Stomach smooth muscle (tissue), 2 donors: ENCODE measurements around the gene HUS1B.

ENCODE experiments used
- H3K27ac ChIP-seq: one replicate; pipeline ENCODE4 v1.7.0; 2013; ENCODE audit warnings: mild to moderate bottlenecking, low read length, inconsistent platforms
- H3K27me3 ChIP-seq, 2 donors: one replicate each; pipeline ENCODE4 v1.7.0; 2013; ENCODE audit warnings: low read length in 2 of 2; ENCODE audit not compliant: insufficient read depth in 2 of 2, control insufficient read depth in 1 of 2
- H3K36me3 ChIP-seq, 2 donors: one replicate each; pipeline ENCODE4 v1.7.0; 2013; ENCODE audit warnings: low read length in 2 of 2; ENCODE audit not compliant: control insufficient read depth in 2 of 2, insufficient read depth in 2 of 2
- H3K4me1 ChIP-seq: one replicate; pipeline ENCODE4 v1.7.0; 2013; ENCODE audit warnings: low read length; ENCODE audit not compliant: control insufficient read depth, insufficient read depth
- H3K4me3 ChIP-seq, 2 donors: one replicate each; pipeline ENCODE4 v1.7.0; 2013; ENCODE audit warnings: low read length in 2 of 2
- H3K9ac ChIP-seq, 2 donors: one replicate each; pipeline ENCODE4 v1.7.0; 2013; ENCODE audit warnings: low read length in 2 of 2, mild to moderate bottlenecking in 1 of 2
- H3K9me3 ChIP-seq, 2 donors: one replicate each; pipeline ENCODE4 v1.7.0; 2013; ENCODE audit warnings: low read length in 2 of 2; ENCODE audit not compliant: control insufficient read depth in 2 of 2
- donor health status: healthy.
- donor health status: Pancreatic carcinoma.

HUS1B gene

DNA sequence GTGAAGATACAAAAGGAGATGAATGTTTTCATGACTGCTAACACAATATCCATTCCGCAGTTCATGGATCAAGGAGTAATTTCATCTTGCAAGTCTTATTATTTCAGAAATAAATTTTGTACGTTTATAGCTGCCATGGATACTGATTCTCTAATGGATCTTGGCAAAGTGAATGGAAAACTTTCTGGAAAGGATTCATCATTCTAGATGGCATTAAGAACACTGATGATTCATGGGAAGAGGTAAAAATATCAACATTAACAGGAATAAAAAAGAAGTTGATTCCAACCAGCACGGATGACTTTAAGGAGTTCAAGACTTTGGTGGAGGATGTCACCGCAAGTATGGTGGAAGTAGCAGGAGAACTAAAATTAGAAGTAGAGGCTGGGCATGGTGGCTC, 2.8 kb downstream of the HUS1B start:
- Histone ChIP-seq H3K27ac (no peak overlapping the region), H3K4me3 (no peak overlapping the region), H3K4me1 (peaks cover 5% of the 10 kb centered on the region), H3K9me3 (peaks cover 4 to 11% of the 10 kb centered on the region in 2 donors), H3K36me3 (peaks cover 0 to 3% of the 10 kb centered on the region in 2 donors), H3K9ac (no peak overlapping the region), H3K27me3 (no peaks in the 10 kb centered on the region)

DNA sequence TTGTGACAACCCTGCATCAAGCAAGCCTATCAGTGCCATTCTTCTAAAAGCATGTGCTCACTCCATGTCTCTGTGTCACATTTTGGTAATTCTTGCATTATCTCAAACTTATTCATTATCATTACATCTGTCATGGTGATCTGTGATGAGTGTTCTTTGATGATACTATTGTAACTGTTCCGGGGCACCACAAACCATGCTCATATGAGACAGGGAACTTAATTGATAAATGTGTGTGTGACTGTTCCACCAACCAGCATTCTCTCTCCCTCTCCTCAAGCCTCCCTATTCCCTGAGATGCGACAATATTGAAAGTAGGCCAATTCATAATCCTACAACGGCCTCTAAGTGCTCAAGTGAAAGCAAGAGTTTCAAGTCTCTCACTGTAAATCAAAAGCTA, 4.0 kb downstream of the HUS1B start:
- H3K9ac ChIP-seq = no peak overlapping the region
- H3K9me3 ChIP-seq = peaks cover 4 to 11% of the 10 kb centered on the region in 2 donors
- no peaks in the 10 kb centered on the region for H3K27me3 ChIP-seq
- H3K4me3 ChIP-seq = no peak overlapping the region
- no peak overlapping the region for H3K27ac ChIP-seq
- H3K36me3 ChIP-seq = peaks cover 0 to 3% of the 10 kb centered on the region in 2 donors
- H3K4me1 ChIP-seq = peaks cover 4% of the 10 kb centered on the region

DNA sequence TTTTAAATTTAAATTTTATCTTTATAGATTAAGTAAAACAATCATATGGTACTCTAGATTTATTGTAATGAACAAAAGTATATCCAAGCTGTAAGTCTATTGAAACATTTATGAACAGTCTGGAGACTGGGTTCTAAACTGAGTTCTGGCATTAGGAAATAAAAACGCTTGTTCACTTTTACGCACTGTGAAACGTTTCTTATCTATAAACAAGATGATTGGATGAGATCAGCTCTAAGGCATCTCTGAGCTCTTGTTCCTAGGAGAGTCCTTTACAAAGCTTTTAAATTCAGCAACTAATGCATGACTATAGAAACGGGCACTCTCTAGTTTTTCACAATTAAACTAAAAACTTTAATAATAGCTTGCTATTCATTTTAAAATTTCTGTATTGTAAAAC, 6.8 kb downstream of the HUS1B start:
- Histone ChIP-seq H3K9ac (no peak overlapping the region), H3K27me3 (no peaks in the 10 kb centered on the region), H3K27ac (no peak overlapping the region), H3K4me1 (no peaks in the 10 kb centered on the region), H3K36me3 (no peaks in the 10 kb centered on the region), H3K4me3 (no peak overlapping the region), H3K9me3 (peaks cover 4 to 11% of the 10 kb centered on the region in 2 donors)

DNA sequence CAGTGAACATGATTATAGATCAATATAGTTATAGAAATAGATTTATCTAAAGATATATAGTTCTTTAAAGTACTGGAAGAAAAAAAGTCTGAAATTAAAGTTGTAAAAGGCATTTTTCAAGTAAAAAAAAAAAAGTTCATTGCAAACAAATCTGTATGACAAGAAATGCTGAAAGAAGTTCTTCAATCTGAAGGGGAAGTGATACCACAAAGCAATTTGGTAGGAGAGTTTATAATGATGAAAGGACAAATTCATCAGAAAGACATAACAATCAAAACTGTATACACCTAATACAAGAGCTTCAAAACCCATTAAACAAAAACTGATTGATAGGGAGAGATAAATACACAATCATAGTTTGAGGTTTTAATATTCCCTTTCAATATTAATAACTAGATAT, 14.1 kb downstream of the HUS1B start:
- Histone ChIP-seq H3K9ac (no peak overlapping the region), H3K27me3 (no peaks in the 10 kb centered on the region), H3K36me3 (no peaks in the 10 kb centered on the region), H3K4me3 (no peak overlapping the region), H3K9me3 (no peaks in the 10 kb centered on the region), H3K4me1 (no peaks in the 10 kb centered on the region), H3K27ac (no peak overlapping the region)

DNA sequence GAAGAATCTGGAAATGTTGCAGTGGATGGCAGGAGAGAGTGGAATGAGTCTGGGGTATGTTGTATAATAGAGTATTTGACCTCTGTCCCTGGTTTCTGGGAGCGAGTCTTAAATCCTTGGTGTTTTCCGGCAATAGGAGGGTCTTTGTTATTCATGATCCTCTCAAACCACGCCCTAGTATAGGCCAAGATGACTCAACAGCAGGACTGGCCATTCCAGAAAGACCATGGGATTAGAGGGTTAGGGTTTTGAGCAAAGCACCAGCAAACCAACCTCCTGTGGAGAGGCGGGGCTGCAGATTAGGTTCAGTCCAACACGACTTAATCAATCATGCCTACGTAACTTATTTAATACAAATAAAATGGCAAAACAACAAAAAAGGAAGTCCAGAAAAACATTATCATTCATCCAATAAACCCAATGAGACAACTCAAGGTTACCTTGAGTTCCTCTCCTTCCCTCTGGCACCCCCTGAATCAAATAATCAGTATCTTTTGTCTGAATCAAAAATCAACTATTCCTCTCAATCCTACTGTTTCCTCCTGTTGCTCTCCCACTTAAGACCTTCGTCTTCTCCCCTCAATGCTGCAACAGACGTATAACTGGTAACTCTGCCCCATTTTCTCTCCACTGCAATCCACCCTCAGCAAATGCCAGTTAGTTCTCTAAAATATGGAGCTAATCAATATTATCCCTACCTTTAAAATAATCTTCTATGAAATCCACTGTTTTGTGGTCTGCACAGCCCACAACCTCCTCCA, 15.5 kb downstream of the HUS1B start:
- Histone ChIP-seq H3K9me3 (no peaks in the 10 kb centered on the region), H3K4me1 (no peaks in the 10 kb centered on the region), H3K36me3 (peaks cover 0 to 2% of the 10 kb centered on the region in 2 donors), H3K27me3 (no peaks in the 10 kb centered on the region), H3K9ac (no peak overlapping the region), H3K27ac (no peak overlapping the region), H3K4me3 (no peak overlapping the region)

DNA sequence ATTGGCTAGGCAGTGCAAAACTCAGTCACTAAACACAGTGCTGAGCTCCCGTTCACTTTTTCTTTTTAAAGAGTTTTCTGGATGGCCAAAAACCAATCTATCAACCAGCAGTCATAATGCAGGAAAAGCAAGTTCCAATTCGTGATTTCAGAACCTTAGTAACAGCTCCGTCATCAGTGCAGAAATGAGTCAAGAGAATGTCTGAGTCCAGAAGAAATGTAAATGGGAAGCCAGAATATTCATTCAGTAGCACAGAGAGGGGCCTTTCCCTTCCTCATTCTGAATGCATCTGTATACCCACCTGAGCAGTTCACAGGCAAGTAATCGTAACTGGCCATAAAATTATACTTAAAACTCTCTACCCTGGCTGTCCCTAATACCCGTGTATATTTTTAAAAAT, 20.4 kb downstream of the HUS1B start:
- Histone ChIP-seq H3K36me3 (peaks cover 0 to 3% of the 10 kb centered on the region in 2 donors), H3K9ac (no peak overlapping the region), H3K4me3 (no peak overlapping the region), H3K9me3 (no peaks in the 10 kb centered on the region), H3K27ac (no peak overlapping the region), H3K27me3 (no peaks in the 10 kb centered on the region), H3K4me1 (no peaks in the 10 kb centered on the region)

DNA sequence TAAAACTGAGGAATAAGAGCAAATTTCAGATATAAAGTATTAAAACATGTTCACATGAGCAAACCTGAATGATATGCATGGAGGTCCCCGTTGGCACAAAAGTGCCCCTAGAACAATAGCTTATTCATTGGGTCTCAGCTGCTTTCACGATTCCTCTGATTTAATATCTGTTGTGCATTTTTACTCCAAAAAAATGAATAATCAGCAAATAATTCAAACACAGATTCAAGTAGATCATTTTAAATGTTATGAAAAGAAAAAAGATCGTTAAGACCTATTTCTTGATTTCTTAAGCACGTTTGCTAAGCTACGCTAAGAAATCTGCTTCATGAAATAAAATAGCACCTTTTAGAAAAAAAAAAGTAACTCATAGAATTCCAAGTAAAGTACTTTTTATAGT, 21.7 kb downstream of the HUS1B start:
- H3K9ac ChIP-seq = no peak overlapping the region
- no peaks in the 10 kb centered on the region for H3K9me3 ChIP-seq
- no peaks in the 10 kb centered on the region for H3K4me1 ChIP-seq
- no peak overlapping the region for H3K27ac ChIP-seq
- no peaks in the 10 kb centered on the region for H3K27me3 ChIP-seq
- H3K4me3 ChIP-seq = no peak overlapping the region
- H3K36me3 ChIP-seq = peaks cover 0 to 7% of the 10 kb centered on the region in 2 donors

DNA sequence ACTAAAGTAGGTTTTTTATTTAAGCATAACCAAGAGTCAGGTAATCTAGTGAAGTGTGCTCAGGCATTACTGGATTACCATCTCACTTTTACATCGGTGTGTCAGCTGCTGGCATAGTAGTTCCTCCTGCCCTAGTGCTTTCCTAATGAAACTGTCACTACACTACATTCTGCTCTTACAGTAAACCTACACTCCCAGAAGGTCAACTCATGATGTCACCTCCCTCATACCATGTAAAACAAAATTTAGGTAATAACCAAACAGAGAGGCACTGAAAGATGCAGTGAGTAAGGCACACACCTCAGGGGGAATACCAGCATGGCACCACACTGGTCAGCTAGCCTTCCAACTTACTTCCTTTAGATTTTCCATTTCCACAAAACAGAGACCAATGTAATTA, 23.3 kb downstream of the HUS1B start:
- Histone ChIP-seq H3K9me3 (no peaks in the 10 kb centered on the region), H3K36me3 (peaks cover 0 to 7% of the 10 kb centered on the region in 2 donors), H3K27ac (no peak overlapping the region), H3K4me1 (no peaks in the 10 kb centered on the region), H3K4me3 (no peak overlapping the region), H3K9ac (no peak overlapping the region), H3K27me3 (no peaks in the 10 kb centered on the region)

DNA sequence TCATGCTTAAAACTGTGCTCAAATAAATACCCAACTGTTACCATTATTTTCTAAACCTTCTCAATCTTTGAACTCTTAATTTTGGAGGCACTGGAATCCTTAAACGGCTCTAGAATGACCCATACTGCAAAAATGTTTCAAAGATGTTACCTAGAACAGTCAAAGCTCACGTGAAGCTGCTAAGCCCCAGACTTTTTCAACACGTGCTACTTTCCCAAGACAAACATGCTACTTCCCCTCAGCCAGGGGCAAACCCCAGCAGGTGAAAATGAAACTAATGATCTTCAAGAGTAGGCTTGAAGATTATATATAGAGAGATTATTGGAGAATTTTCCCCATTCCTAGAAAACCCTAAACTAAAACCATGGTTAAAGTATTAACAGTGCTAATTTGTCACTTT, 28.1 kb downstream of the HUS1B start:
- Histone ChIP-seq H3K4me1 (peaks cover 3% of the 10 kb centered on the region), H3K9ac (no peak overlapping the region), H3K36me3 (peaks cover 0 to 3% of the 10 kb centered on the region in 2 donors), H3K27me3 (no peaks in the 10 kb centered on the region), H3K9me3 (no peaks in the 10 kb centered on the region), H3K4me3 (no peak overlapping the region), H3K27ac (no peak overlapping the region)

DNA sequence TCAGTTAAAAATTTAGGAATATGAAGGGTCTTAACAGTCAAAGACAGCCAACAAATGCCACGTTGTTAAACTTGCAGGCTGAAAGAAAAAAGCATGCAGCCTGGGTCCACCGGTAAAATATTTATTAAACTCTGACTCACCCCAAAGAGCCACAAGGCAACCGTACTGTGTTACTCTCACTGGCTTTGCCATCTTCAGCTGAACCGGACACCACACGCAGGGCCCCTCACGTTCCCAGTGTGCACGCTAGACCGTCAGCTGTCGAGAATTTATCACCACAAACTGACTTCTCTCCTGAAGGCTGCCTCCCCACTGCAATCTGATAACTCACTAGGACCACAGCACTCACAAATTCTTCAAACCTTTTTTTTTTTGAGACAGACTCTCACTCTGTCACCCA, 30.7 kb downstream of the HUS1B start:
- Histone ChIP-seq H3K9ac (no peak overlapping the region), H3K36me3 (peaks cover 0 to 5% of the 10 kb centered on the region in 2 donors), H3K9me3 (no peaks in the 10 kb centered on the region), H3K4me3 (no peak overlapping the region), H3K4me1 (peaks cover 14% of the 10 kb centered on the region), H3K27me3 (no peaks in the 10 kb centered on the region), H3K27ac (peak overlapping the region; percentile 25)

DNA sequence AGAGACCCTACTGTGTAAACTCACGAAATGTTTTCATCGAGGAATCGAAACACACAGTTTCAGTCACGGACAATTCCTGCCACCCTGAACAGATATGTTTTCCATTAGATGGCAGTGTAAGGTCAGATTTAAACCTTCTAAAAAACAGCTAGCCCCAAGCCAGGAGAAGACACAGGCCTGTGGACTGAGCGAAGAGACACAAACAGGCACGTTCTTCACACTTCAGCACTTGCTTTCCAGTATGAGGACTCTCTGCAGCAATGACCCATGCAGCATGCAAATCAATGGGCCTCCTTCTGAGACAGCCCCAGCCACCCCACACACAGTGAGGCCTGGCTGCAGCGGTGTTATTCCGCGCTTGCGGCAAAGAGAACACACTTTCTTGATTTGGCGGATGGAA, 31.9 kb downstream of the HUS1B start:
- Histone ChIP-seq H3K27ac (peak overlapping the region; percentile 31), H3K4me3 (peak overlapping the region; percentile 41 to 56), H3K36me3 (peaks cover 0 to 5% of the 10 kb centered on the region in 2 donors), H3K9ac (peak overlapping the region; percentile 0 to 41), H3K27me3 (no peaks in the 10 kb centered on the region), H3K9me3 (no peaks in the 10 kb centered on the region), H3K4me1 (peaks cover 17% of the 10 kb centered on the region)
